22Rv1 (cell line): ENCODE data around the gene PLD1.

Experiments used
- ZFX ChIP-seq: fragments of 450-650 bp; IDR thresholded peaks from 2 replicates; pipeline ENCODE4 v1.6.1; 2017; ENCODE audit warnings: antibody characterized with exemption, borderline replicate concordance
- TF ChIP-seq, protein P1 (sequence below): fragments of 450-650 bp; IDR thresholded peaks from 2 replicates; pipeline ENCODE4 v1.5.1; 2017; ENCODE audit warnings: mild to moderate bottlenecking

DNA sequence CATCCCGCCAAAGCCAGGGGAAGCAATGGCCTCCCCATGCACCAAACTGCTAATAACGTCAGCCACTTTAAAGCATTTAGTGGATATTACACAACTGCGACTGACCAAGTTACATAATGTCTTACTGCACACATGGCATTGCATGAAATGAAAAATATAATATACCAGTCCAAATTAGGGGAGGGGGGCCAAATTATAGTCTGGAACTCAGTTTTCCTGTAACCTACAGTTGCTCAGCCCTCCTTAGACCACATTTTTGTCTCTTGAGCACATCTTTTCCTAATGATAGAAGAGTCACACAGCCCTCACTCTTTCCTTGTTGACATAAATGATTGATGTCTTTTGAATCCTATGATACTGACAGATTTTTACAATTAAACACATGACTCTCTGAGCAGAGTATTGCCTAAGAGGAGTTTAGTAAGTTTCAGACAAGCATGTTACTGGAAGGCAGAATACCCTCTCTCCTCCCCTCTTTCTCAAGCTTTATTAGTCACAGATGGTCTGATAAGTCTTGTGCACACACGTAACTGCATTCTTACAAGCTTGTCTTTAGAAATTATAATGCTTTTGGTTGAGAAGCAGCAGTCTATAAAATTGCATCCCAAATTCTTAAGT lies 1.1 kb upstream of the PLD1 start:
- TF ChIP-seq, protein P1, sequence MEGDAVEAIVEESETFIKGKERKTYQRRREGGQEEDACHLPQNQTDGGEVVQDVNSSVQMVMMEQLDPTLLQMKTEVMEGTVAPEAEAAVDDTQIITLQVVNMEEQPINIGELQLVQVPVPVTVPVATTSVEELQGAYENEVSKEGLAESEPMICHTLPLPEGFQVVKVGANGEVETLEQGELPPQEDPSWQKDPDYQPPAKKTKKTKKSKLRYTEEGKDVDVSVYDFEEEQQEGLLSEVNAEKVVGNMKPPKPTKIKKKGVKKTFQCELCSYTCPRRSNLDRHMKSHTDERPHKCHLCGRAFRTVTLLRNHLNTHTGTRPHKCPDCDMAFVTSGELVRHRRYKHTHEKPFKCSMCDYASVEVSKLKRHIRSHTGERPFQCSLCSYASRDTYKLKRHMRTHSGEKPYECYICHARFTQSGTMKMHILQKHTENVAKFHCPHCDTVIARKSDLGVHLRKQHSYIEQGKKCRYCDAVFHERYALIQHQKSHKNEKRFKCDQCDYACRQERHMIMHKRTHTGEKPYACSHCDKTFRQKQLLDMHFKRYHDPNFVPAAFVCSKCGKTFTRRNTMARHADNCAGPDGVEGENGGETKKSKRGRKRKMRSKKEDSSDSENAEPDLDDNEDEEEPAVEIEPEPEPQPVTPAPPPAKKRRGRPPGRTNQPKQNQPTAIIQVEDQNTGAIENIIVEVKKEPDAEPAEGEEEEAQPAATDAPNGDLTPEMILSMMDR = no peak
- no peak for TF ChIP-seq ZFX
